Activated gamma-delta T cell (primary cell): Measurements from ENCODE around the gene TMEM242.
"Not testable (repeated sequence)": the region's sequence is repeated elsewhere in the genome, so short reads cannot be mapped to it uniquely, and the experiment has no call there.

Experiments used
- DNase-seq: peaks from one replicate; lab custom pipeline; 2025; lab: John Stamatoyannopoulos, UW

The TMEM242 gene

DNA sequence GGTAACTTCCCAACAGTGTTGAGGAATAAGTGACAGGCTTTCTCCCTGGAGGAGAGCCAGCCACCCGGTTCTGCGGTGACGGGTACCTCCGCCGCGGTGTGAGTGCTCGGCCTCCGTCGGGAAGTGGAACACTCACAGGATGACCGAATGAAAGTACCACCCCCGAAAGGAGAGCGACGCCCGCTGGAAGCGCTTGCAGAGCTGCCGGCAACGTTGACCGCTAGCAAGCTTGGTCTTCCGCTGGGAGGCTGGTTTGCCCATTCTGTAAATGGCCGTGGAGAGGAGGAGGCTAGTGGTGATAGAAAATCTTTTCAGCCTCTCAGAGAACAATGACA, 614 bp upstream of the TMEM242 start:
- DNase-seq, result no peak

DNA sequence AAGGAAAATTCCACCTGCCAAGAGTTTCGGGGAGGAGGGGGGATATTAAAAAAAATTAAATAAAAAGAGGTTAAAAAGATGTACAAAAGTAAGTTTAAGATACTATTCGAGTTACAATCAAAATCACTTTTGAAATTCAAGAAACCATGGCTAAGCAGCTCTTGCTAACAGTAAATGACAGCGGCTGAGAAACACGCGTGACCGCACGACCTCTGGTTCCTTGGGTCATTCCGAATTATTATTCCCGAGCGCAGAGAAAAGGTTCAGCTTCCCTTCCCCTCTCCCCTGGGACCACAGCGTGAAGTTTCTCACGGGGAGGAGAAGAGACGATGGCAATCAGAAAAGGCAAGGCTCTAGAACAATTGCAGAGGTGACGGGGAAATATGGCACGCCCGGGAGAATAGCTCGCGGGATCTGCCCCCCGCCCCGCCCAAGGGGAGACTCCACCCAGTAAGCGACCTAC, 496 bp downstream of the TMEM242 start:
- DNase-seq, result no peak

GRCh38 chr6:157316871-157317814, 6.2 kb downstream of the TMEM242 start:
- DNase-seq, result no peak

GRCh38 chr6:157314705-157315321, 8.5 kb downstream of the TMEM242 start:
- no peak for DNase-seq

DNA sequence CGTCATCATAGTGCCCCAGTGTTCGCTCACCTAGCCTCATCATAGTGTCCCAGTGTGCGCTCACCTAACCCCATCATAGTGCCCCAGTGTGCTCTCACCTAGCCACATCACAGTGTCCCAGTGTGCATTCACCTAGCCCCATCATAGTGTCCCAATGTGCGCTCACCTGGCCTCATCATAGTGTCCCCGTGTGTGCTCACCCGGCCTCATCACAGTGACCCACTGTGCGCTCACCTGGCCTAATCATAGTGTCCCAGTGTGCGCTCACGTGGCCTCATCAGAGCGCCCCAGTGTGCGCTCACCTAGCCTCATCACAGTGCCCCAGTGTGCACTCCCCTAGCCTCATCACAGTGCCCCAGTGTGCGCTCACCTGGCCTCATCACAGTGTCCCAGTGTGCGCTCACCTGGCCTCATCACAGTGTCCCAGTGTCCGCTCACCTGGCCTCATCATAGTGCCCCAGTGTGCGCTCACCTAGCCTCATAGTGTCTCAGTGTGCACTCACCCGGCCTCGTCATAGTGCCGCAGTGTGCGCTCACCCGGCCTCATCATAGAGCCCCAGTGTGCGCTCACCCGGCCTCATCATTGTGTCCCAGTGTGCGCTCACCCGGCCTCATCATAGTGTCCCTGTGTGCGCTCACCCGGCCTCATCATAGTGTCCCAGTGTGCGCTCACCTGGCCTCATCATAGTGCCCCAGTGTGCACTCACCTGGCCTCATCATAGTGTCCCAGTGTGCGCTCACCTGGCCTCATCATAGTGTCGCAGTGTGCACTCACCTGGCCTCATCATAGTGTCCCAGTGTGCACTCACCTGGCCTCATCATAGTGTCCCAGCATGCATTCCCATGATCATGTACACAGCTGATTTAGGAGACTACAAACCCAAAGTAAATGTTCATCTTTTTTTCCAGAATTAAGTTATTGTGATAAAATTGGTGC, 9.5 kb downstream of the TMEM242 start:
- no peak for DNase-seq

DNA sequence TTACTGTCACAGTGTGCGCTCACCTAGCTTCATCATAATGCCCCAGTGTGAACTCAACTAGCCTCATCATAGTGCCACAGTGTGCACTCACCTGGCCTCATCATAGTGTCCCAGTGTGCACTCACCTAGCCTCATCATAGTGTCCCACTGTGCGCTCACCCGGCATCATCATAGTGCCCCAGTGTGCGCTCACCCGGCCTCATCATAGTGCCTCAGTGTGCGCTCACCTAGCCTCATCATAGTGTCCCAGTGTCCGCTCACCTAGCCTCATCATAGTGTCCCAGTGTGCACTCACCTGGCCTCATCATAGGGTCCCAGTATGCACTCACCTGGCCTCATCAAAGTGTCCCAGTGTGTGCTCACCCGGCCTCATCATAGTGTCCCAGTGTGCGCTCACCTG, 10.6 kb downstream of the TMEM242 start:
- DNase-seq, result no peak

GRCh38 chr6:157310693-157311092, 12.6 kb downstream of the TMEM242 start:
- DNase-seq, result not testable (repeated sequence)

- DNase-seq, result no peak
Measured at GRCh38 chr6:157307661-157308060, 15.7 kb downstream of the TMEM242 start.

GRCh38 chr6:157305670-157306653, 17.4 kb downstream of the TMEM242 start:
- DNase-seq, result no peak

DNA sequence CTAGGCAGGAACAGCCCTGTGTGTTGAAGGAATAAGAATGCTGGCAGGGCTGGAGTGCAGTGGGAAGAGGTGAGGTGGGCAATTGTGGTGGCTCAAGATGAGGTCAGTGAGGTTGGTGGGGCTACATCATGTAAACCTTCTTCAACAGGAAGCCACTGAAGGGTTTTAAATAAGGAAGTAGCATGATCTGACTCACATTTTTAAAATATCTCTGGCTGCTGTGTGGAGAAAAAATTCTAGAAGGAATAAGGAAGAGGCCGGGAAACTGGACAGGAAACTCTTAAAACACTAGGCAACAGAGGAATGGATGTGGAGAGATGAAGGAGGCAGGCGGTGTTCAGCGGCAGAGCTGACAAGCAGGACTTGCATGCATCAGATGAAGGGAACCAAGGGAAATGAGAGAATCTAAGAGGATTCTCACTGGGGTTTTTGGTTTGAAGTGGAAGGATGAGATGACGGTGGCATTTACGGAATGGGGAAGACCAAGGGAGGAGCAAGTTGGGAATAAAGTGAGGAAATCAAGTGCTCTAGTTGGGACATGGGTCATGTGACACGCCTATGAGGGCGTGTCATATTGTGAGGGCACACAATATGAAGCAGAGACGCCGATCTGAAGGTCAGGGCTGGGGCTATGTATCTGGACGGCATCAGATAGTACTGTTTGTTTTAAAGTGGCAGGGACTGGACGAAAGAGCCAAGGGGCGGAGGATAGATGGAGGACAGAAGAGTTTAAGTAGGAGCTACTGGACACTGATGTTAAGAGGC, 18.2 kb downstream of the TMEM242 start:
- no peak for DNase-seq

- DNase-seq, result no peak
Measured at GRCh38 chr6:157302736-157303135, 20.6 kb downstream of the TMEM242 start.

DNA sequence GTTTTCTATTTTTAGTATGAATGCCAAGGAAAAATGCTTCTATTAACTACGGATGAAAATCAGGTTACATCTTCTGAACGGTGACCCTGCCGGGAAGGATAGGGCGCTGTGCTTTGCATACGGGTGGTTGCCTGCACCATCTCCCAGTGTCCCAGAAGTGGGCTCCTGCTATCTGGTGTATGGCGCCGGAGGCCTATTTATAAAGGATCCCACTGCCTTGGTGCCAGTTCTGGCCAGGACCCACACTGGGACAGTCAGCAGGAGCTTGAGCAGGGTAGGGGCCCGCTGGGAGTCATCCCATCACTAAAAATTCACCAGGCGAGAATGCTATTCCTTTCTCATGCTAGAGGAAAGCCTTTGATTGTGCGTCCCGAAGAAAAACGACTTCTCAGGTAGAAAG, 22.9 kb downstream of the TMEM242 start:
- no peak for DNase-seq

- no peak for DNase-seq
Measured at GRCh38 chr6:157300006-157300405, 23.3 kb downstream of the TMEM242 start.

DNA sequence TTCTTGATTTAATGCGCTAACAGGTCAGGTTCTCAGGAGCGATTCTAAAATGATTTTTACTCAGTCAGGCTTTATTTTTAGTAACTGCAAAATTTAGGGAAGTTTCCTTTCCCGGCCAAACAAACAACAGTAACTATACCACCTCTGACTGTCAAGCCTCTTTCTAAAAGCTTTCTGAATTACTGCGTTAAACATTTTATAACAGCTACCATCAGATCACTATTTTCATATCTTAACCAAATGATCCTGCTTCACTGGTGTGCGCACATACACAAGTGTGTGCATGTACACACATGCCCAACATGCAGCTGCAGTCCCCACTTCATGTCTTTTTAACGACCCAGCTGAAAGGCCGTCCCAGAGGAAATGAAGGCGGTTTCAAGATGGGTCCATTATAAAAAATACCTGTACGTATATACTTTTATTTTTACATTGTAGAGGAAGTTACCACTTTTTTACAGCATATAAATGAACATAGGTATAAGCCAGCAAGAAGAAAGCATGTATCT, 25.0 kb downstream of the TMEM242 start:
- DNase-seq, result no peak

DNA sequence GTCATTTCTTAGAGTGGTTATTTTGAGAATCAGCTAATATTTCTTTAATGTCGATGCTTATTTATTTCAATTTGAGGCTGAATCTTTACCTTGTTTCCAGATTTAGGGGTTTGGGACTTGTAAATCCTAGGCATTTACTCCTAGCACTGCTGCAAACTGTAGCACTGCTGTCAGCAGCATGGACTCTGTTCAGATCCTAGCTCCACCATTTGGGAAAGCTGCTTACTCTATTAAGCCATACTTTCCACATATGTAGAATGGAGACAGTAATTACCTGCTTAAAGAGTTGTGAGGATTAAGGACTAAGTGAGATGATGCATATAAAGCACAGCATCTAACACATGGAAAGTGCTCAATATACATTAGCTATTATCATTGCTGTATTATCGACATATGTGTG, 28.7 kb downstream of the TMEM242 start:
- DNase-seq, result no peak

DNA sequence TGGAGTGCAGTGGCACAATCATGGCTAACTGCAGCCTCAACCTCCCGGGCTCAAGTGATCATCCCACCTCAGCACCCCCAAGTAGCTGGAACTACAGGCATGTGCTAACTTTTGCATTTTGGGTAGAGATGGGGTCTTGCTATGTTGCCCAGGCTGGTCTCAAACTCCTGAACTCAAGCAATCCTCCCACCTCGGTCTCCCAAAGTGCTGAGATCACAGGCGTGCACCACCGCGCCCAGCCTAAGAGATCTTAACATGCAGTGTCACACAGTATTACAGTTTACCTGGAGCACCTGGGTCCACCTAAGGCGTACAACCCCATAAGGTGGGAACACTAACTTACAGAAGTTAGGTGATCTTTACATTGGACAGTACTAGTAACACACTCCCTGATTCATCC, 29.5 kb downstream of the TMEM242 start:
- no peak for DNase-seq

GRCh38 chr6:157292202-157292601, 31.1 kb downstream of the TMEM242 start:
- no peak for DNase-seq

GRCh38 chr6:157291356-157291755, 32.0 kb downstream of the TMEM242 start:
- DNase-seq, result no peak

DNA sequence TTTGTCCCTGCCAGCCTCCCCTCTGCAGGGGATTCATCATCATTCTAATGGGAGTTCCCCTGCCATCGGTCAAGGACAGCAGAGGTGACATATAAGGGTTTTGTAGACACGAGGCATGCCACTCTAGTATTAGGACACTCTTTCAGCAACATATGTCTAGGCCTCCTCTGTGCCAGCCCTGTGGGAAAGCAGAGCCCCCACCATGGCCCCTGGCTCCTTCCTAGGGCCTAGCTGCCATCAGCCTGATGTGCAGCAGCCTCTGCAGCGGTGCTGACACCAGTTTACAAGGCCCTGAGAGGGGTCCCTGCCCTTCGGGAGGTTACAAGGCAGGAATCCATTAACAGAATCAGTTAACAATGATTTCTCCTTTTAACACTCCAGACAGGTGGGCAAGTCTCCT, 32.5 kb downstream of the TMEM242 start:
- no peak for DNase-seq

- no peak for DNase-seq
Measured at GRCh38 chr6:157289764-157290163, 33.6 kb downstream of the TMEM242 start.
